H9 (cell line): ENCODE results near the gene HIRIP3. TPM values are rescaled to one million over a fixed set of nuclear protein-coding genes. Genes with fewer than 3 reads are reported as not detected.

Source experiments
- DNase-seq: peaks from one replicate; pipeline ENCODE4 v3.0.0-alpha.2; 2017
- H2AFZ ChIP-seq: one replicate; pipeline ENCODE4 v1.6.1; 2013; ENCODE audit warnings: mild to moderate bottlenecking, low read length, control low read depth, moderate library complexity
- H2AK5ac ChIP-seq: 2 replicates; pipeline ENCODE4 v1.6.1; 2013; ENCODE audit warnings: low read length, control low read depth, mixed read lengths; ENCODE audit not compliant: insufficient read length
- H2BK120ac ChIP-seq: one replicate; pipeline ENCODE4 v1.6.1; 2013; ENCODE audit warnings: low read depth, mild to moderate bottlenecking, low read length, control low read depth, inconsistent platforms; ENCODE audit not compliant: poor library complexity, severe bottlenecking
- H2BK12ac ChIP-seq: 2 replicates; pipeline ENCODE4 v1.6.1; 2013; ENCODE audit warnings: low read length, control low read depth, mixed read lengths, low read depth; ENCODE audit not compliant: insufficient read length
- H2BK15ac ChIP-seq: 2 replicates; pipeline ENCODE4 v1.6.1; 2013; ENCODE audit warnings: low read depth, low read length, control low read depth
- H2BK20ac ChIP-seq: one replicate; pipeline ENCODE4 v1.6.1; 2013; ENCODE audit warnings: low read depth, mild to moderate bottlenecking, low read length, control low read depth, inconsistent platforms; ENCODE audit not compliant: poor library complexity, severe bottlenecking
- H2BK5ac ChIP-seq: 2 replicates; pipeline ENCODE4 v1.6.1; 2013; ENCODE audit warnings: low read length, control low read depth, mixed read lengths; ENCODE audit not compliant: insufficient read length
- H3K14ac ChIP-seq: 2 replicates; pipeline ENCODE4 v1.6.1; 2013; ENCODE audit warnings: low read length, control low read depth; ENCODE audit not compliant: insufficient read depth
- H3K18ac ChIP-seq: 2 replicates; pipeline ENCODE4 v1.6.1; 2013; ENCODE audit warnings: low read depth, mild to moderate bottlenecking, mixed read lengths, low read length, control low read depth; ENCODE audit not compliant: insufficient read length
- H3K23ac ChIP-seq: 2 replicates; pipeline ENCODE4 v1.6.1; 2013; ENCODE audit warnings: low read length, control low read depth, mixed read lengths, low read depth; ENCODE audit not compliant: insufficient read length
- H3K23me2 ChIP-seq: 2 replicates; pipeline ENCODE4 v1.6.1; 2013; ENCODE audit warnings: low read depth, mild to moderate bottlenecking, mixed read lengths, low read length, control low read depth; ENCODE audit not compliant: insufficient read length, poor library complexity, severe bottlenecking
- H3K27ac ChIP-seq: 2 replicates; pipeline ENCODE4 v1.5.1; 2013; ENCODE audit warnings: low read length, control low read depth, mixed read lengths, low read depth; ENCODE audit not compliant: insufficient read length
- H3K27me3 ChIP-seq: 2 replicates; pipeline ENCODE4 v1.6.1; 2013; ENCODE audit warnings: low read length, control low read depth, inconsistent platforms; ENCODE audit not compliant: insufficient read depth
- H3K4ac ChIP-seq: 2 replicates; pipeline ENCODE4 v1.6.1; 2013; ENCODE audit warnings: low read depth, mild to moderate bottlenecking, control low read depth, inconsistent platforms, low read length, moderate library complexity
- H3K4me1 ChIP-seq: 2 replicates; pipeline ENCODE4 v1.6.1; 2013; ENCODE audit warnings: low read length, control low read depth, inconsistent platforms; ENCODE audit not compliant: insufficient read depth
- H3K4me2 ChIP-seq: 2 replicates; pipeline ENCODE4 v1.6.1; 2013; ENCODE audit warnings: low read length, control low read depth, mixed read lengths; ENCODE audit not compliant: insufficient read length, insufficient read depth
- H3K56ac ChIP-seq: 2 replicates; pipeline ENCODE4 v1.6.1; 2013; ENCODE audit warnings: low read depth, mild to moderate bottlenecking, mixed read lengths, low read length, control low read depth; ENCODE audit not compliant: insufficient read length
- H3K79me1 ChIP-seq: 2 replicates; pipeline ENCODE4 v1.6.1; 2013; ENCODE audit warnings: low read depth, mild to moderate bottlenecking, moderate library complexity, low read length, control low read depth, inconsistent platforms; ENCODE audit not compliant: insufficient read depth, poor library complexity, severe bottlenecking
- H3K79me2 ChIP-seq: 2 replicates; pipeline ENCODE4 v1.6.1; 2013; ENCODE audit warnings: low read length, control low read depth, inconsistent platforms; ENCODE audit not compliant: insufficient read depth
- H3K9ac ChIP-seq: 2 replicates; pipeline ENCODE4 v1.6.1; 2013; ENCODE audit warnings: low read length, control low read depth, mixed read lengths; ENCODE audit not compliant: insufficient read length; ENCODE audit errors: extremely low read depth
- H3K9me3 ChIP-seq: one replicate; pipeline ENCODE4 v1.6.1; 2013; ENCODE audit warnings: low read depth, low read length, inconsistent platforms; ENCODE audit not compliant: control insufficient read depth
- H3T11ph ChIP-seq: one replicate; pipeline ENCODE4 v1.6.1; 2013; ENCODE audit warnings: mild to moderate bottlenecking, low read length, control low read depth, inconsistent platforms
- H4K20me1 ChIP-seq: one replicate; pipeline ENCODE4 v1.6.1; 2013; ENCODE audit not compliant: control insufficient read depth, insufficient read length, insufficient read depth
- H4K5ac ChIP-seq: 2 replicates; pipeline ENCODE4 v1.6.1; 2013; ENCODE audit warnings: low read depth, mild to moderate bottlenecking, mixed read lengths, low read length, control low read depth; ENCODE audit not compliant: insufficient read length
- H4K8ac ChIP-seq: replicated peaks from 2 replicates; pipeline ENCODE4 v1.6.1; 2013; ENCODE audit warnings: low read length, control low read depth, mixed read lengths, low read depth; ENCODE audit not compliant: insufficient read length
- H4K91ac ChIP-seq: 2 replicates; pipeline ENCODE4 v1.6.1; 2013; ENCODE audit warnings: low read depth, mild to moderate bottlenecking, moderate library complexity, mixed read lengths, low read length, control low read depth; ENCODE audit not compliant: insufficient read length
- H3K27ac Mint-ChIP-seq, 3 experiments: 2 replicates in 2 of 3; 3 replicates in 1 of 3; pipeline ENCODE4 v1.8.0; 2020 to 2021; ENCODE audit warnings: mixed read lengths in 3 of 3, mild to moderate bottlenecking in 1 of 3, moderate library complexity in 1 of 3
- H3K27me3 Mint-ChIP-seq: 2 replicates; pipeline ENCODE4 v1.8.0; 2021; ENCODE audit warnings: low read depth, mild to moderate bottlenecking, moderate library complexity, mixed read lengths
- H3K36me3 Mint-ChIP-seq, 3 experiments: 2 replicates in 2 of 3; 3 replicates in 1 of 3; pipeline ENCODE4 v1.8.0; 2020 to 2021; ENCODE audit warnings: low read depth in 3 of 3, mixed read lengths in 3 of 3; ENCODE audit not compliant: insufficient read depth in 1 of 3
- H3K4me1 Mint-ChIP-seq, 2 experiments: 2 replicates each; pipeline ENCODE4 v1.8.0; 2020; ENCODE audit warnings: mixed read lengths in 2 of 2
- H3K4me3 Mint-ChIP-seq, 2 experiments: 2 replicates in 1 of 2; 3 replicates in 1 of 2; pipeline ENCODE4 v1.8.0; 2020 to 2021; ENCODE audit warnings: mild to moderate bottlenecking in 2 of 2, mixed read lengths in 2 of 2, moderate library complexity in 1 of 2
- H3K9me3 Mint-ChIP-seq, 2 experiments: 2 replicates in 1 of 2; 3 replicates in 1 of 2; pipeline ENCODE4 v1.8.0; 2020; ENCODE audit warnings: mild to moderate bottlenecking in 2 of 2, mixed read lengths in 2 of 2, moderate library complexity in 1 of 2
- WGBS: extraction: QIAGEN DNeasy Blood & Tissue Kit; methylation state at CpG from one replicate; pipeline ENCODE4 v1.1.7; 2013; ENCODE audit warnings: missing lambda C conversion rate, low lambda C conversion rate, mixed read lengths; ENCODE audit not compliant: insufficient read length; ENCODE audit errors: extremely low coverage; 5-methylcytosine and 5-hydroxymethylcytosine counted together
- total RNA-seq: library from RNA; stranded (reverse); gene quantifications from 2 replicates; pipeline ENCODE4 v1.2.1, GENCODE V29; 2021
- TF ChIP-seq, protein P1 (sequence below): fragments of 200-600 bp; sonication (generic); conservative IDR thresholded peaks from 3 replicates; pipeline ENCODE4 v1.8.0; 2021; ENCODE audit warnings: antibody characterized with exemption, mild to moderate bottlenecking

The HIRIP3 gene
- total RNA-seq, 1 experiment from 2014 or later, result 21.6 TPM

DNA sequence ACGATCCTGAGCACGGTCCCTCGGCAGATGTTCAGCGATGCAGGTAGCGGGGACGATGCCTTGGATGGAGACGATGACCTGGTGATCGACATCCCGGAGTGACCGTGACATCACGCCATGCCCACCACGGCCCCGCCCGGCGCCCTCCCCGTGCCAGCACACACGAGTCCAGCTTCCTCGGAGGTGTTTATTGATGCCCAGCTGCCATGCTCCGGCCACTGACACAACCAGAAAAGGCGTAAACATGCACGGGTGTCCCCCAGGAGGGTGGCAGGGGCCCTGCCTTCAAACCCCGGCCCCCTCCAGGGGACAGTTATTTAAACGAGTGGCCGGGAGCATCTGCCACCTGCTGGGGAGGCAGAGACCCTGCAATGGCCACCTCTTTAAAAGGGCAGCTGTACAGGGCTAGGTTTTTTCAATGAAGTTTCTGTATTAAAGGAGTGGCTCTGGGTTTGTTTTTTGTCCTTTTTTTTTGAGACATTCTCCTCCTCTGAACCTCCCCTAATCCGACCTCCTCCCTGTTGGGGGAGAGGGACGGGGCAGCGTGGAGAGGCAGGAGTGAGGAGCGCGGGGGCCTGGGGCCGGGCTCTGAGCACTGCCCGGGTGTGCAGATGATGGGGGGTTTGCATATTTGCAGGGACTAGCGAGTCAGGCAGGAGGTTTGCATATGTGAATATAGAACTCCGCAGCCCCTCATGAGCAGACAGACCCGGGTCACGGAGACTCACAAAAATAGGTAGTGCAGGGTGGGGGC lies 10.1 kb upstream of the HIRIP3 start:
- Histone ChIP-seq H4K20me1 (no peaks in the 10 kb centered on the region), H3K9me3 (no peaks in the 10 kb centered on the region), H2BK12ac (no peak overlapping the region), H2BK20ac (no peak overlapping the region), H3K18ac (no peak overlapping the region), H2BK15ac (no peak overlapping the region), H3K27me3 (no peaks in the 10 kb centered on the region), H3K79me1 (no peaks in the 10 kb centered on the region), H3K27ac (no peak overlapping the region), H3K23me2 (peaks cover 9% of the 10 kb centered on the region), H2BK120ac (no peak overlapping the region), H3K4ac (no peak overlapping the region), H2AK5ac (no peak overlapping the region), H2BK5ac (no peak overlapping the region), H3K14ac (no peak overlapping the region), H3T11ph (no peak overlapping the region), H3K56ac (no peak overlapping the region), H3K79me2 (no peaks in the 10 kb centered on the region), H4K8ac (no peak overlapping the region), H4K5ac (no peak overlapping the region), H2AFZ (no peak overlapping the region), H3K23ac (no peak overlapping the region), H4K91ac (no peak overlapping the region), H3K4me1 (peaks cover 1% of the 10 kb centered on the region; the same call in 1 of the 2 replicates), H3K4me2 (no peak overlapping the region), H3K9ac (no peak overlapping the region)
- TF ChIP-seq, protein P1, sequence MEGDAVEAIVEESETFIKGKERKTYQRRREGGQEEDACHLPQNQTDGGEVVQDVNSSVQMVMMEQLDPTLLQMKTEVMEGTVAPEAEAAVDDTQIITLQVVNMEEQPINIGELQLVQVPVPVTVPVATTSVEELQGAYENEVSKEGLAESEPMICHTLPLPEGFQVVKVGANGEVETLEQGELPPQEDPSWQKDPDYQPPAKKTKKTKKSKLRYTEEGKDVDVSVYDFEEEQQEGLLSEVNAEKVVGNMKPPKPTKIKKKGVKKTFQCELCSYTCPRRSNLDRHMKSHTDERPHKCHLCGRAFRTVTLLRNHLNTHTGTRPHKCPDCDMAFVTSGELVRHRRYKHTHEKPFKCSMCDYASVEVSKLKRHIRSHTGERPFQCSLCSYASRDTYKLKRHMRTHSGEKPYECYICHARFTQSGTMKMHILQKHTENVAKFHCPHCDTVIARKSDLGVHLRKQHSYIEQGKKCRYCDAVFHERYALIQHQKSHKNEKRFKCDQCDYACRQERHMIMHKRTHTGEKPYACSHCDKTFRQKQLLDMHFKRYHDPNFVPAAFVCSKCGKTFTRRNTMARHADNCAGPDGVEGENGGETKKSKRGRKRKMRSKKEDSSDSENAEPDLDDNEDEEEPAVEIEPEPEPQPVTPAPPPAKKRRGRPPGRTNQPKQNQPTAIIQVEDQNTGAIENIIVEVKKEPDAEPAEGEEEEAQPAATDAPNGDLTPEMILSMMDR, result peak; percentile 77
- Mint-ChIP-seq H3K9me3 (no peaks in the 10 kb centered on the region), H3K36me3 (peaks cover 16 to 32% (median 24%) of the 10 kb centered on the region in 3 experiments), H3K27me3 (peaks cover 22% of the 10 kb centered on the region), H3K4me1 (peaks cover 2 to 26% of the 10 kb centered on the region in 2 experiments; a peak in 3 of 4 replicates), H3K27ac (no peak overlapping the region), H3K4me3 (no peak overlapping the region)
- no CpG with 5 or more reads among the region's 35 CpGs for WGBS
- DNase-seq, result no peak
